ENCODE data around the gene S100A6.
"Not testable (repeated sequence)": the region's sequence is repeated elsewhere in the genome, so short reads cannot be mapped to it uniquely, and the experiment has no call there.

The S100A6 gene

DNA sequence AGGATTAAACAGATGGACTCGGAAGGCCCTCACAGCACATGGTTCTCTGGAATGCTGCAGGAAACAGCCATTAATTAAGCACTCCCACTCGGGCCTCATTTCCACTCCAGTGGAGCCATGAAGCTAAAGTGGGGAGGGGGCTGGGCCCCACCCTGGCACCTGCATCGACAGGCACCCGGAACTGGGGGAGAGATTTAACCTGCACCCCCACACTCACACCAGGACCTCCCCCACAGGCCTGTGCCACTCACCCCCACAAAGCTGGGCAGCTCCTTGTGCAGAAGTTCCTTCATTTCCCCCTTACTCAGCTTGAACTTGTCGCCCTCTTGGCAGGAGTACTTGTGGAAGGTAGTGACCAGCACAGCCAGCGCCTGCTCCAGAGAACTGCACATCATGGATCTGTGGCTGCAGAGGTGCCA, 27.7 kb upstream of the S100A6 start:
- no peak for DNase-seq

DNA sequence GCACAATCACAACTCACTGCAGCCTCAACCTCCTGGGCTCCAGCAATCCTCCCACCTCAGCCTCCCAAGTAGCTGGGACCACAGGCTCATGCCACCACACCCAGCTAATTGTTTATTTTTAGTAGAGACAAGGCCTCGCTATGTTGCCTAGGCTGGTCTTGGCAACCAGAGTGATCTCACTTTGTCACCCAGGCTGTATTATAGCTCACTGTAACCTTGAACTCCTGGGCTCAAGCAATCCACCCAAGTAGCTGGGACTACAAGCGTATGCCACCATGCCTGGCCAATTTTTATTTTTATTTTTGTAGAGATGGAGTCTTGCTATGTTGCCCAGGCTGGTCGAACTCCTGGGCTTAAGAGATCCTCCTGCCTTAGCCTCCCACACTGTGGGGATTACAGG, 26.2 kb upstream of the S100A6 start:
- DNase-seq, result not testable (repeated sequence)

DNA sequence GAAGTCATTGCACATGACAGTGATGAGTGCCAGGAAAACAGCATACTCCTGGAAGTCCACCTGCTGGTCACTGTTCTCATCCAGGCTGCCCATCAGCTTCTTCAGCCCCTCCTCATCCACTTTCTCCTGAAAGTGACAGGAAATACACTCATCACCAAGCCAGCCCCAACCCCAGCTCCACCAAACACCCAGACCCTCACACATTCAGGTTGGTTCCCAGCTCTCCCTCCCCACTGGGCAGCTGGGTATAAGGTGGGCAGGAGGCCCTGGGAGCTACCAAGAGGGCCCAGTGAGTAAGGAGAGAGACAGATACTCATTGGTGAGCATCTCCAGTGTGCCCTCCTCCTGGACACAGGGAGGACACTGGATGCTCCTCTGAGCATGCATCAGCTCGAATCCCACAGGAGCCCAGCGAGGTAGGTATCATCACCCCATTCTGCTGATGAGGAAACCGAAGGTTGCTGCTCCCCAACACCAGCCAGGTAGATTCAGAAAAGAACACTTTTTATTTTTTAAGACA, 25.7 kb upstream of the S100A6 start:
- no peak for DNase-seq

DNA sequence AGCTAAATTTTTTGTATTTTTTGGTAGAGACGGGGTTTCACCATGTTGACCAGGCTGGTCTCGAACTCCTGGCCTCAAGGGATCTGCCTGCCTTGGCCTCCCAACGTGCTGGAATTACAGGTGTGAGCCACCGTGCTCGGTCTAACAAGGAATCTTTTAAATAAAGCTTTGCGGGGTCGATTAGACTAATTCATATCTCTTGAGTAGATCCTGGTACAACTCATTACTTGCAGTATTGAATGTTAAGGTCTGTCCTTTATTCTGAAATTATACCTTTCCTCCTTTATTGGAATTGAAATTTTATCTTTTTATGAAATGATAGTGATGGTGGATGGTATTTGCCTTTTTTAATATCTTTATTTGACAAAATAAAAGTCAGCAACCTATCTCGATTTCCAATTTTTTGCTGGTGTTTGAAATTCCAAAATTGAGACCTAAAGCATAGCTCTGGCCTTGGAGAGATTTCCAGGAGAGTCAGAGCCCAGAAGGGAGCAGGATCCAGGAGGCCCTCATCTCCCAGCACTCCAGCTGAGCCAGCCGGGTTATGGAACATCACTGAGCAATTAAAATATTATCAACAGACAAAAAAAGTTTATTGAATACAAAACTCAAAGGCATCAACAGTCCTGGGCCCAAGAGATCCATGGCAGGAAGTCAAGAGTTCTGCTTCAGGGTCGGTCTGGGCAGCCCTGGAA, 25.1 kb upstream of the S100A6 start:
- no peak for DNase-seq

DNA sequence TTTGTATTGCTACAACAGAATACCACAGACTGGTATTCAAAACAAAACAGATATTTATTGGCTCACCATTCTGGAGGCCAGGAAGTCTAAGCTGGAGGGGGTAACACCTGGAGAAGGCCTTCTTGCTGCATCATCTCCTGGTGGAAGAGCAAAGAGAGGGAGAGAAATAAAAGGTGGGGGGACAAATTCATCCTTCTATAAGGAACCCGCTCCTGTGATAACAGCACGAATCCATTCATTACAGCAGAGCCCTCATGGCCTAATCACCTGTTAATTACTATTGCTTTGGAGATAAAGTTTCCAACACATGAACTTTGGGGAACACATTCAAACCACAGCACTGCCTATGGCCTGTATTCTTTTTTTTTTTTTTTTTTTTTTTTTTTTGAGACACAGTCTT, 24.4 kb upstream of the S100A6 start:
- no peak for DNase-seq

DNA sequence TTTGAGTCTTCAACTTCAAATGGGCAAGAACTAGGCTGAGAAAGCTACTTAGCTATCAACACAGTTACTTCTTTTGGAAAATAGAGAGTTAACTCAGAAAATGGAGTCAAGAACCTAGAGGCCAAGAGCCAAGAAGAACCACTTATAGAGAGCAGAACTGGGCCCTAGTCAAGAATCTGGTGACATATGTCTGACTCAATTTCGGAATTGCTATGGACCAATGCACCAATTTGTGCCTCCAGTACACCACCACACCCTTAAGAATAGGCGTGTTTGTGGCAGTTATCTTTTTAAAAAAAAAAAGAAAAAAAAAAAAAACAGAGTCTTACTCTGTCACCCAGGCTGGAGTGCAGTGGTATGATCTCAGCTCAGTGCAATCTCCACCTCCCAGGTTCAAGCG, 22.1 kb upstream of the S100A6 start:
- no peak for DNase-seq

DNA sequence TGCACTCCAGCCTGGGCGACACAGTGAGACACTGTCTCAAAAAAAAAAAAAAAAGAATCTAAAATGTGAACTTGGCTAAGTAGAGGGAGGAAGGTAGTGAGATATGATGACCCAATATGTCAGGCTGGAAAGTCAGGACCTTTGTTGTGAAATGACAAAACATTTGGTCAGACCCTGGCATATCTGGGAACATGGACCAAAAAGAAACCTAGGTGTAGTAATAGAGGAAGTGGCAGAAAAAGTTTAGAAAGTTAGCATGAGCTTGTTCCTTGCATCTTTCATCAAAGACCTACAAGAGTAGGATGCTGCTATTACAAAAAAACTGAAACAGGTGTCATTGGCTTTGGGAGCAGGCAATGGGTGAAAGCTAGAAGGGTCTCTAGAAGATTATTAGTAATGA, 20.6 kb upstream of the S100A6 start:
- DNase-seq, result no peak

DNA sequence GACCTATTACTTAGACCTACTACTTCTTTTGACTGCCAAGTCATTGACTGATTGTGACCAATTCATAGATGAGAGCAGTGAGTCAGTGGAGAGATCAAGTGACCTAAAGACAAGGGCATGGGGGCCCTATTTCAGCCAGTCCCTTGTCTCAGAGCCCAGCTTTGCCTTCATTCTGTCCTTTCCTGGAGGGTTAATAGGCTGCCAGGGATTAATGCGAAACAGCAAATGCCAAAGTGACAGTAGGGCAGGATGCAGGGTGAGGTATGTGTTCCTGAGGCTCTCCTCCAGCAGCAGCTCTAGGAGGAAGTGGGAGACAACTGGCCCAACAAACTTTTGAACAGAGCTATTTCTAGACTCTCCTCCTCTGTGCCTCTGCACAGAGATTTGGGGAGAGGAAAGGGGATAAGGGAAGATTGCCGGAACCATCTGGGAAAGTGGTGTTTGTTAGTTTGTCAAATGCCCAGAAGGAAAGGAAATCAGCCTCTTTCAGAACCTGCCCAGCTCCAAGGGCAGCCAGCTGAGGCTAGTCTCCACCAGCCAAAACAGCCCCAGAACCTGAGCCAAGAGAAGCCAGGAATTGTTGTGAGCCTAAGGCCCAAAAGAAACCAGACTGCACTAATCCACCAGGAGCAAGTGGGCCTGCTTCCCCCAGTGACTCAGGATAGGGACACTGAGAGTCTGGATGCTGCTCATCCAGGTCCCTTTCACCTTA, 18.2 kb upstream of the S100A6 start:
- no peak for DNase-seq

DNA sequence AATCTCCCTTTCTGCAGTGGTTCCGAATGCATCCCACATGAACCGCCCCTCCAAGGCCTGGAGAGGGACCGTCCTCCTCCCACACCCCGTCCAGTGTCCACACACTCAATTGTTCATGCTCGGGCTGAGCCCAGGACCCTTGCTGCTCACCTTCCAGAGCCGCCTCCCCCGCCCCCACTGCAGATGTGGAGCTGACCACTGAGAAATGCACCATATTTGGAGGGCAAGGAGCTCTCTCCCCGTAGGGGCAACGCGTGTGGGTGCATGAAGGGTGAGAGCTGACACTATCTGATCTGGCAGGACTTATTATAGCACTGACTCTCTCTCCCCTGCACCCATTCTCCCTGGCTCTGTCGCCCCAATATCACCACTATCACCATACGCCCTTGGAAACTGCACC, 17.3 kb upstream of the S100A6 start:
- no peak for DNase-seq

DNA sequence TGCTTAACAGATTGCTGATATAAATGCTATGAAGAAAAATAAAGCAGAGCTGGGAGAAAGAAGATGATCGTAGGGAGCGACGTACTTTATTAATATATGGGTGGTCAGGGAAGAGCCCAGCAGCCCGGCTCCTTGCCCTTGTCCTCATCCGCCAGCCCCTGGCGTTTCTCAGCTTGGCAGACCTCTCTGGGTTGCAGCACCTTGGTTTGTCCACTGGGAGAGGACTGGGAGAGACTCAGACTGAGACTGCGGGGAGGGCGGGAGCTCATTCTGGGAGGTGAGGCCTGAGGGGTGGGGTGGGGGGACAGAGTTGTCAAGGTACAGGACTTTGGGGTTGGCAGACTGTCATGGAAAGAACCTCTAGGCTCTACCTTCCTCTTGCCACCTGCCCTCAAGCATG, 16.5 kb upstream of the S100A6 start:
- no peak for DNase-seq

DNA sequence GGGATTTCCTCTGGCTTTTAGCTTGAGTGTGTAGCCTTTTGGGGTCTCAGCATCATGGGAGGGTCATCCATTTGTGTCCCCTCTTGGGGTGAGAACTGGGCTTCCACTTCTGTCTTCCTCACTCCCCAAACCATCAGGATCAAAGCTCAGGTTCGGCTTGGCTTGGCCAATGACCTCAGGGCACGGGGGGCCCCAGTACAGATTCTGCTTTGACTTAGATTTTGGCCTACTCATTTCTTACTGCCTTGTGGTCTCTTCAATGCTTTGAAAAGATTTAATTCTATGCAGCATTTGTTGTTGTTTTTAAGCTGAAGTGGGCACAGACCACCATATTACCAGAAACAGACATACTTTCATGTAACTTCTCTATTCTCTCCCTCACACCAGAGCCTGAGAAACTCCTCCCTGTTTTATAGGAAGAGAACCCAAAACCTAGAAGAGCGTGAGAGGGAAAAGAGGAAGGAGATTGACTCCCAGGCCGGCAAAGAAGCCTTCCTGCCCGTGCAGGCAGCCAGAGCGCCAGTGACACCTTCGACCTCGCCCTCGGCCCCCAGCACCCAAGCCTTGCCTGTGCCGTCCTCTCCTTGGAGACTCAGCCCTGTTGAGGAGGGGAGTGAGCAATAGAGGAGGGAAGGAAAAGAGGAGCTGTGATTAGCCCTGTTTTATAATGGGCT, 15.2 kb upstream of the S100A6 start:
- DNase-seq, result no peak

DNA sequence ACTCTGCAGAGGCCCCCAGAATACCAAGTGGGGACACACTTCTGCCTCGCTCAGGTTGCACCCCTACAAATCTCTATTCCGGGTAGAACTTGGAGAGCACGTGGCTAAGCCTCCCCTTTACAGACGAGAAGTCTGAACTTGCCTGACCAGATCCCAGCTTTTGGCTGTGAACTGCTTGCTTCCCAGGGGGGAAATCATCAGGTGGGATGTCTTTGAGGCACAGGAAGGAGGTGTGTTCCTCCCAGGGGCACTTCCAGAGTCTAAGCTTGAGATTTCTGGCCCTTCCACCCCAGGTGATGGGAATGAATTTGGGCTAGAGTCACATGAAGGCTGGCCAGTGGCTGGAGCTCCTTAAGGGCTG, 14.6 kb upstream of the S100A6 start:
- DNase-seq, result no peak

DNA sequence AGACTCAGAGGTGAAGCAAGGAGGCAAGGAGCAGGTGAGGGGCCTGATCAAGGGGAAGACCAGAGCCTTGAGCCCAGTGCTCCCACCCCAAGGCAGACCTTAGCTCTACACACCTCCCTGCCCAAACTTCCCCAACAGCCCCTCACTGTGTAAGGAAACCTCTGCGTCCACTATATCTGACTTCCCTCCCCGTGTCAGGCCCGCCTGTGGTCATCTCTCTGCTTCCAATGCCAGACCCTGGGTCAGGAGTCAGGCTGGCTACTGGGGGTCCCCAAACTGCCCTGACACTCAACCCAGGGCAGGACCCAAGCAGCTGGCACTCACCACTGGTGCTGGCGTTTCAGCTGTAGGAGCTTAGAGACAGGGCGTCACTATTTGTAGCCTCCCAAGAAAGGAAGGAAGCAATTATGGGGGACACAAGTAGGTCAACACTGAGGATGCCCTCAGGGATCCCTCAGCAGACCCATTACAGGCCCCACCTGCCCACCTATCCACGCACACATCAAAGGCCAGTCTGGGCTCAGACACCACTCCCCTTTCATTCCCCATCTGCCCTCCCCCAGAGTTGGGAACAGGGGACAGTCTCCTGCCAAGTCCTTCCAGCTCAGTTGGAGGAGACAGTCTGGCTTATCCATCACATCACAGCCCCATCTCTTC, 14.1 kb upstream of the S100A6 start:
- no peak for DNase-seq

DNA sequence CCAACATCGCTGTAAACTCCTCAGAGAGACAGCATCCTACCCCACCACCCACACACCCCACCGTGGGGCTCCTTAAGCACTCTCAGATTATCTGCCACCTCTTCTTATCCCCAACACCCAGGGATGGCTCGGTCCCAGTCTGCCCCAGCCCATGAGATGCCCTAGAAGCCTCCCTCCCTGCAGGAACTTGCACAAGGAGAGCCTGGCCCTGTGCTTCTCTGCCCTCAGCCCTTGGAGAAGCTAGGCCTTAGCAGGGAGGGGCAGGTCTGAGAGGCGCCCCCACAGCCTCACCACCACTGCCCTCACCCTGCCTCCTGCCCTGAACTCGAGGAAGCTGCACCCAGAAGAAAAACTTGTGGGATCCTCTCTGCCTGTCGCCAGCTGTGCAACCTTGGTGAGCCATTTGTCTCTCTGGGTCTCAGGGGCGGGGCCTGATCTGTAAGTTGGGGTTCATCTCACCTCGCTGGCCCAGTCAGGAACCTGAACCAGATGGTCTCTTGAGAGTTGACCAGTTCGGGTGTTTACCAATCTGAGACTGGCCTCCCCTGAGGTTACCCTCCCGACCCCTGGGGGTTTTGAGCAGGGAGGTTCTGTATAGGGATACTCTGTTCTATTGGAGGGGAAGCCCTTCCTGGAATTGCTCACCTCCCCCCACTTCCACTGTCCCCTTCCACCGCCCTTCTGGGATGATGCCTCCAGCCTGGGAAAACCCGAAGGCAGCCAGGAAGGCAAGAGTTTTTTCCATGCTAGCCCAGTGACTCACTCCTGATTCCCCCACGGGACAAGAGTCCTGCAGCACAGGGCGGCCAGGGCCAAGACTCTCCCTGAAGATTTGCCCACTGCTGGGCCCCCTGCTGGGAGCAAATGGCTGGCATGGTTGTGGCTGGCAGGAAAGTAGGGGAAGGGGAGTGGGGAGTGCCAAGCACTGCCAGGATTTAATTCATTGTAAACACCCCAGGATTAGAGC, 13.2 kb upstream of the S100A6 start, which contains the start of gene S100A3:
Gene S100A3 (minus strand): TSS at position 537 of the 967 bp plus-strand sequence. CDS start 773 bp downstream, outside the sequence.
- no peak for DNase-seq

DNA sequence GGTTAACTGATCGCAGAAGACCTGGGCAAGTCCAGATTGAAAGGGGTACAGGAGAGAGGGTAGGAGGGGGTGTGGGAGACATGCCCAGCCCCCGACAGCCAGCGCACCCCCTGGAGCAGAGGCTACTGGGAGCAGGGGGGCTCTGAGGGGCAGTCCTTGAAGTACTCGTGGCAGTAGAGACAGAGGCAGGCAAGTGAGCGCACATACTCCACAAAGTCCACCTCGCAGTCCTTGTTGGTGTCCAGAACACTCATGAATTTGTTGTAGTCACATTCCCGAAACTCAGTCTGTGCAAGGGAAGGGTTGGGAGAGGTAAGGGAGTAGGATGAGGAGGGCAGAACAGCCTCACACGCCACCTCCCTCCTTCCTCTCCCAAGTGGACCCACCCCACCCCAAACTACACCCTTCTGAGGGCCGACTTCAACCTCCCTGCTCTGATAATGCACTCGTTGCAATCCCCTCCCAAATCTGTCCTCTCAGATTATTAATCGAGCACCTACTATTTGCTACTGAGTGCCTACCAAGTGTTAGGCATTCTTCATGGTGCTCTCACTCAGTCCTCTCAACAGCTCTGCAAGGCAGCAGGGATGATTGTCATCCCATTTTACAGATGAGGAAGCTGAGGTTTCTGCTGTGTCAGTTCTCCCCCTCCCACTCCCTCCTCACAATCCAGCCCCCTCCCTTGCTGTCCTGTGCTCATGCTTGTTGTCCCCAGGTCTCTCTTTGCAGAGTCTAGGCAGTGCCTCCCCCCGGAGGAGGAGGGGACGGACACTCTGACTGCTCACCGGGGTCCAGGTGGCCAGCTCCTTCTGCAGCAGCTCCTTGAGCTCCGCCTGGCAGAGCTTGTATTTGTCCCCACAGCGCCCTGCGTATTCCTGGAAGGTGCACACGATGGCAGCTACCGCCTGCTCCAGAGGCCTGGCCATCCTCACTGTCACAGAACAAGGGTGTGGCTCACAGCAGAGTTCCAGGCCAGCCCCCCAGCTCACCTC, 12.1 kb upstream of the S100A6 start:
- no peak for DNase-seq

DNA sequence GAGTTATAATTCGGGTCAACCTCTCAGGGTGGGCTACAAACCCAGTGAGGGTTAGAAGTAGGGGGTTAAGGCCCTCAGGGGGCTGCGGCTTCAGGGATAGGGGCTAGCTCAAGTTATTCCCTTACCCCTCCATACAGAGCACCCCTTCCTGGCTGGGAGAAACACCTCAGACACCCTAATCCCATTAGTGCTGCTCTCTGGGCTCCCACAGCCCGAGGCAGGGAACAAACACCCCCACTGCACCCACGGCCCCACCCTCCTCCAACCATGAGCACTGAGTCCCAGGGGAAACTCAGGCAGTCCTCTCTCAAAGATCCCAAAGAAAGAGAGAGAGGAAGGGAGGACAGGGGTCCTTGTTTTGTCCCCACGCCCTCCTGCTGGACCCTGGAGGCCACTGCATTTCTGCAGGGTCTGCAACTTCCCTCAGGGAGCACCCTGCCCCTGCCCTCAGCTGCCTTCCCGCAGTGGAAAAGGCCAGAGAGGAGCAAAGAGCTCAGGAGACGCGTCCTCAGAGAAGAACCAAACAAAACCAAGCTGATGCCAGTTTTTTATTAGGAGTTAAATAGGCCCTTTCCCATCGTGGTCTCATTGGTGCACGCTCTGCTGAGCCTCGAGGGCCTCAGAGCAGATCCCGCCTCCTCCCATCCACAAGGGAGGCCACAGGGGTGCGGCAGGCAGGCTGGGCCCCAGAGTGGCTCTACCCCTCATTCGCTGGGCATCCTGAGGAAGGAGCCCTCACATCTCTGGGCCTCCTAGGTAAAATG, 11.2 kb upstream of the S100A6 start:
- no peak for DNase-seq

DNA sequence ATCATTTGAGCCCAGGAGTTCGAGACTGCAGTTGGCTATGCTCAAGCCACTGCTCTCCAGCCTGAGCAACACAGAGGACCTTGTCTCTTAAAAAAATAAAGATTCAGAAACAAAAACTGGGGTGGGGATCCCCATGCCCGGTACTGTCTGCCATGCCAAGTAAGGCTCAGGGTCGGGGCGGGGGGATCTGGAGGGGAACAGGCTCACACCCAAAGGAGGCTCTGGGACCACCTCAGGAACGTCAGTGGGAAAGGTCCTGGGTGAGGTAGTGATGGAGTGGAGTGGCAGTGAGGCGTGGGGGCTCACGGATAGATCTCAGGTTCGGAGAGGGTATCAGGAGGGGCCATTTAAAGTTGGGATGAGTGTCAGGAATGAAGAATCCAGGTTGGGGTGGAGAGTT, 10.6 kb upstream of the S100A6 start:
- no peak for DNase-seq

DNA sequence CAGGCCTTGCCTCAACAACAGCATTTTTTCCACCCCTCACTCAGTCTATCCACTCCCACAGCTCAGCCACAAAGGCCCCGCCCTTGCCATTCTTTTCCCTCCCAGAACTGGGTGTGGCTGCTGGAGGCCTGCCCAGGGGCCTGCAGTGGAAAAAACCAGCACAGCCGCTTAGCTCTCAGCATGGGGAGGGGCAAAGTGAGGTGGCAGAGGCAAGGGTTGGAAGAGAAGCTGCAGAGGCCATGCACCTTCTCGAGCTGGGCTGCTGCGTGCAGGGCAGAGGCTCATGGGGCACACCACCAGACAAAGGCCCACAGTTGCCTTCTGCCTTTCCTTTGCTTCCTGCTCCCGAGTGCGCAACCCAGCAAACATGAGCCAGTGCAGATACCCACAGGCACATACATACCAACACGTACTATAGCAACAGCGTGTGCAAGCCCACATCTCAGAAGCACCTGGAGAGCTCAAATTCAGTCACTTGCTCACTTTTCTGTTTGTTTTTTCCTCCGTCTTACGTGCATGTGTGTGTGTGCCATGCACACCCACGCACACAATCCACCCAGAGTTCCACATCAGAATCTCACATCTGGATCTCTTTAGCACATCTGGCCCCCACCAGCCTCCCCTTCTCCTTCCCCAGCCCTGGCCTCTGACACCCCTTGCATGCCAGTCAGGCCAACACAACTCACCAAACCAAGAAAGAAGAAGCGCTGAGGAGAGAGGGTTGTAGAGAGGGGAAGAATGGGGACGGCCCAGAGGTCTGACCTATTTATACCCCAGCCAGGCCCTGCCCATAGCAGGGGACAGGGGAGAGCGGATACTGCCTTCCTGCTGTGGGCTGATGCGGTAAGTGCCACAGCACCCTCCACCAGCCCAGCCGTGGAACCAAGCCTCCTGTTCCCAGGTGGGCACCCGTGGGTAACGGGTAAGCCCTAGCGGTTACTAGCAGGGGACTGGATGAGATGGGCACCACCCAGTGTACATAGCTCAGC, 9.6 kb upstream of the S100A6 start, which contains the start of gene S100A4:
Gene S100A4 (minus strand): TSS at position 740 of the 989 bp plus-strand sequence. CDS start 1,012 bp downstream, outside the sequence.
- peak; percentile 90 for DNase-seq
